GM12878 (cell line): Measurements from ENCODE around the gene CLSTN2. TPM values are rescaled to one million over a fixed set of nuclear protein-coding genes. Genes with fewer than 3 reads are reported as not detected.

Experiments used
- ATAC-seq: fragments of 200-7000 bp; cut with Tn5 transposase; 3 replicates; pipeline ENCODE4 v1.9.1; 2020; ENCODE audit warnings: mild to moderate bottlenecking, moderate library complexity
- BruUV-seq: library from RNA; stranded (reverse); fragments of 400-500 nt; replicated peaks from 2 replicates; lab custom pipeline; 2021; lab: Mats Ljungman, UMichigan
- CTCF ChIA-PET: fragments of 300-600 bp; sonication (Branson Sonifier 250); formaldehyde crosslinking; extraction: SDS; loops from one replicate; lab custom pipeline; 2021; ENCODE audit warnings: inconsistent platforms; lab: Yijun Ruan, JAX
- POLR2A ChIA-PET: fragments of 350-600 bp; formaldehyde crosslinking; extraction: SDS; loops from one replicate; lab custom pipeline; 2021; ENCODE audit warnings: inconsistent platforms; lab: Charles Lee
- RAD21 ChIA-PET: fragments of 300-600 bp; sonication (Branson Sonifier 250); formaldehyde crosslinking; loops from one replicate; lab custom pipeline; 2023; ENCODE audit warnings: antibody characterized with exemption; ENCODE audit not compliant: unreplicated experiment; lab: Charles Lee
- SMC1A ChIA-PET: fragments of 300-600 bp; sonication (Branson Sonifier 250); formaldehyde crosslinking; loops from one replicate; lab custom pipeline; 2023; ENCODE audit not compliant: unreplicated experiment, uncharacterized antibody; lab: Charles Lee
- DNase-seq: peaks from one replicate; pipeline ENCODE4 v3.0.0-alpha.2; 2011; ENCODE audit warnings: low read depth, low spot score
- FAIRE-seq: peaks from 3 replicates; lab custom pipeline; 2011; peaks lifted over from hg19 to GRCh38; lab: Jason Lieb, UNC
- H2AFZ ChIP-seq: 2 replicates; pipeline ENCODE4 v1.6.0; 2011; ENCODE audit warnings: low read depth, low read length, control low read depth; ENCODE audit not compliant: control insufficient read depth
- H3K27ac ChIP-seq: 2 replicates; pipeline ENCODE4 v1.5.1; 2011; ENCODE audit warnings: control low read depth; ENCODE audit not compliant: control insufficient read depth, insufficient read depth
- H3K27me3 ChIP-seq, 2 experiments: replicated peaks in 1 of 2; 2 replicates each; pipeline versions ENCODE4 v1.6.0 to v1.6.1; 2011; ENCODE audit warnings: low read length in 1 of 2; ENCODE audit not compliant: control insufficient read depth in 2 of 2, insufficient read depth in 2 of 2
- H3K36me3 ChIP-seq, 2 experiments: 2 replicates each; pipeline ENCODE4 v1.5.1; 2011; ENCODE audit warnings: low read length in 1 of 2; ENCODE audit not compliant: control insufficient read depth in 2 of 2, insufficient read depth in 2 of 2
- H3K4me1 ChIP-seq: 2 replicates; pipeline ENCODE4 v1.6.1; 2011; ENCODE audit warnings: mild to moderate bottlenecking, low read length, moderate library complexity, mixed read lengths; ENCODE audit not compliant: control insufficient read depth, insufficient read depth
- H3K4me2 ChIP-seq: 2 replicates; pipeline ENCODE4 v1.6.0; 2011; ENCODE audit warnings: control low read depth; ENCODE audit not compliant: control insufficient read depth, insufficient read depth
- H3K4me3 ChIP-seq: fragments of 200-600 bp; sonication (generic); 2 replicates; pipeline ENCODE4 v1.5.1; 2016
- H3K79me2 ChIP-seq: 2 replicates; pipeline ENCODE4 v1.6.0; 2011; ENCODE audit warnings: low read length; ENCODE audit not compliant: control insufficient read depth, insufficient read depth
- H3K9ac ChIP-seq: 2 replicates; pipeline ENCODE4 v1.8.0; 2011; ENCODE audit warnings: low read length, control low read depth, mixed read lengths; ENCODE audit not compliant: control insufficient read depth, insufficient read depth
- H3K9me3 ChIP-seq: replicated peaks from 3 replicates; pipeline ENCODE4 v1.5.1; 2011; ENCODE audit warnings: mild to moderate bottlenecking, low read length; ENCODE audit not compliant: control insufficient read depth, insufficient read depth
- H4K20me1 ChIP-seq: 2 replicates; pipeline ENCODE4 v1.6.0; 2011; ENCODE audit not compliant: control insufficient read depth, insufficient read depth
- CHD2 ChIP-seq: IDR thresholded peaks from 2 replicates; pipeline ENCODE4 v1.6.1; 2011; ENCODE audit warnings: low read depth, low read length, improper control_type of control experiment, borderline replicate concordance
- NFIC ChIP-seq: IDR thresholded peaks from 2 replicates; pipeline ENCODE4 v1.6.1; 2012; ENCODE audit warnings: low read depth, mild to moderate bottlenecking, inconsistent platforms, low read length, moderate library complexity
- PAX8 ChIP-seq: fragments of 450-650 bp; IDR thresholded peaks from 2 replicates; pipeline ENCODE4 v1.6.1; 2017; ENCODE audit warnings: mild to moderate bottlenecking, moderate library complexity
- PML ChIP-seq: IDR thresholded peaks from 2 replicates; pipeline ENCODE4 v1.6.1; 2012; ENCODE audit warnings: low read length, inconsistent platforms
- SPI1 ChIP-seq: IDR thresholded peaks from 2 replicates; pipeline ENCODE4 v1.6.1; 2011; ENCODE audit warnings: low read depth, mild to moderate bottlenecking, low read length, moderate library complexity, borderline replicate concordance; ENCODE audit not compliant: insufficient read depth
- ZNF24 ChIP-seq: fragments of 450-650 bp; IDR thresholded peaks from 2 replicates; pipeline ENCODE4 v1.6.1; 2017; ENCODE audit warnings: antibody characterized with exemption, mild to moderate bottlenecking
- ZZZ3 ChIP-seq: IDR thresholded peaks from 2 replicates; pipeline ENCODE4 v1.6.1; 2011; ENCODE audit warnings: low read depth; ENCODE audit not compliant: control insufficient read depth, insufficient read length
- WGBS: methylation state at CpG from one replicate; pipeline ENCODE4 v1.1.6; 2016; ENCODE audit warnings: low lambda C conversion rate; ENCODE audit not compliant: insufficient replicate concordance, insufficient coverage; ENCODE audit errors: missing lambda C conversion rate; 5-methylcytosine and 5-hydroxymethylcytosine counted together
- in situ Hi-C: fragments of 300-500 bp; cut with MboI; formaldehyde crosslinking; loops from 9 replicates; pipeline ENCODE4 v1.14.3; 2018; ENCODE audit warnings: mixed read lengths
- intact Hi-C: fragments of 100-400 bp; cut with micrococcal nuclease; formaldehyde crosslinking; loops from one replicate; pipeline ENCODE4 v1.14.2; 2022; ENCODE audit not compliant: unreplicated experiment
- polyA plus RNA-seq, 11 experiments: library from polyadenylated mRNA; depleted of rRNA in 4 of 11; unstranded in 6 of 11; stranded (reverse) in 5 of 11; fragments of >200 nt; fragmentation: Nextera tagmentation in 4 of 11; fragmentation: Illumina TruSeq in 1 of 11; extraction: Ambion mirVana in 4 of 11; extraction: Trizol in 1 of 11; gene quantifications; 1 replicate in 1 of 11; 2 replicates in 10 of 11; pipeline versions ENCODE4 v1.2.1 to v1.2.3, GENCODE V29; 2011 to 2016; ENCODE audit warnings: inconsistent platforms in 2 of 11, missing spikeins in 2 of 11, low read depth in 1 of 11
- total RNA-seq, 4 experiments: library from RNA; depleted of rRNA in 3 of 4; stranded (reverse); fragments of >200 nt in 3 of 4; fragmentation: Illumina TruSeq in 1 of 4; extraction: Trizol in 1 of 4; gene quantifications; 2 replicates each; pipeline versions ENCODE4 v1.2.1 to v1.2.3, GENCODE V29; 2013 to 2021
- TF ChIP-seq, protein P1 (sequence below): fragments of 450-650 bp; IDR thresholded peaks from 2 replicates; pipeline ENCODE4 v1.6.1; 2017; ENCODE audit warnings: mild to moderate bottlenecking, moderate library complexity
- TF ChIP-seq, protein P2 (sequence below): IDR thresholded peaks from 2 replicates; pipeline ENCODE4 v1.6.1; 2012; ENCODE audit warnings: mild to moderate bottlenecking, low read depth, low read length
- TF ChIP-seq, protein P3 (sequence below): fragments of 450-650 bp; conservative IDR thresholded peaks from 2 replicates; pipeline ENCODE4 v1.6.1; 2017; ENCODE audit warnings: mild to moderate bottlenecking, moderate library complexity

CLSTN2 gene
- total and polyA plus RNA-seq, 10 of the 15 experiments (the other 5 are each of a cell fraction or from before 2014, with no cell fraction given), result under 0.01 to 0.10 (median under 0.01) TPM; not detected in 5

DNA sequence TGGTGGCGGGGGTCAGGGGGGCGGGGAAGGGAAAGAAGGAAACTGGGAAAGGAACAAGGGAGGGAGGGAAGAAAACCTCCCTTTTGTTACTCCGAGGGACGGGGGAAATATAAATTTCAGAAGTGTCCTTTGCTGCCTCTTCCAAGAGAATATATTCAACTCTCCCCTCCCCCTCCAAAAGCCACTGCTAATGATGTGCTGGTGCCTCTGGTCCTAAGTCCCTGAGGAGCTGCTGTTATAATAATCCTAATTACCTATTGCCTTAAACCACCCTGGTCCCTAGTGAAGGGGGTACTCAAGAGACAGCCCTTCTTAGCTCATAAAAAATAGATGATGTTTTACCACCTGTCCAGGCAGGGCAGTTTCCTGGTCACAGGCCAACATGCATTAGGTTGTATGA, 624.6 kb downstream of the CLSTN2 start:
- no peak for ATAC-seq
- Histone ChIP-seq H3K4me2 (no peak overlapping the region), H3K9me3 (no peaks in the 10 kb centered on the region), H3K27me3 (no peaks in the 10 kb centered on the region; a peak in 1 of 4 replicates), H3K27ac (no peak overlapping the region), H3K9ac (no peak overlapping the region), H4K20me1 (no peaks in the 10 kb centered on the region), H2AFZ (no peak overlapping the region), H3K4me1 (no peaks in the 10 kb centered on the region), H3K4me3 (no peak overlapping the region), H3K79me2 (no peaks in the 10 kb centered on the region), H3K36me3 (no peaks in the 10 kb centered on the region)
- FAIRE-seq, result no peak
- RAD21 ChIA-PET, result no interaction called here
- WGBS, result no CpG with 5 or more reads among the region's 4 CpGs
- intact Hi-C loops, result loop anchor here (10.0 kb wide), 1 partner anchor 305 kb away; no protein-coding TSS in a partner anchor
- no peak for DNase-seq
- BruUV-seq, result no TSS peak
- CTCF ChIA-PET, result interaction anchor here (0.5 to 1.0 kb wide), 2 partner anchors 11 to 543 kb away, joined by 3 read pairs; no protein-coding TSS in a partner anchor
- POLR2A ChIA-PET, result no interaction called here
- TF ChIP-seq, protein P1, sequence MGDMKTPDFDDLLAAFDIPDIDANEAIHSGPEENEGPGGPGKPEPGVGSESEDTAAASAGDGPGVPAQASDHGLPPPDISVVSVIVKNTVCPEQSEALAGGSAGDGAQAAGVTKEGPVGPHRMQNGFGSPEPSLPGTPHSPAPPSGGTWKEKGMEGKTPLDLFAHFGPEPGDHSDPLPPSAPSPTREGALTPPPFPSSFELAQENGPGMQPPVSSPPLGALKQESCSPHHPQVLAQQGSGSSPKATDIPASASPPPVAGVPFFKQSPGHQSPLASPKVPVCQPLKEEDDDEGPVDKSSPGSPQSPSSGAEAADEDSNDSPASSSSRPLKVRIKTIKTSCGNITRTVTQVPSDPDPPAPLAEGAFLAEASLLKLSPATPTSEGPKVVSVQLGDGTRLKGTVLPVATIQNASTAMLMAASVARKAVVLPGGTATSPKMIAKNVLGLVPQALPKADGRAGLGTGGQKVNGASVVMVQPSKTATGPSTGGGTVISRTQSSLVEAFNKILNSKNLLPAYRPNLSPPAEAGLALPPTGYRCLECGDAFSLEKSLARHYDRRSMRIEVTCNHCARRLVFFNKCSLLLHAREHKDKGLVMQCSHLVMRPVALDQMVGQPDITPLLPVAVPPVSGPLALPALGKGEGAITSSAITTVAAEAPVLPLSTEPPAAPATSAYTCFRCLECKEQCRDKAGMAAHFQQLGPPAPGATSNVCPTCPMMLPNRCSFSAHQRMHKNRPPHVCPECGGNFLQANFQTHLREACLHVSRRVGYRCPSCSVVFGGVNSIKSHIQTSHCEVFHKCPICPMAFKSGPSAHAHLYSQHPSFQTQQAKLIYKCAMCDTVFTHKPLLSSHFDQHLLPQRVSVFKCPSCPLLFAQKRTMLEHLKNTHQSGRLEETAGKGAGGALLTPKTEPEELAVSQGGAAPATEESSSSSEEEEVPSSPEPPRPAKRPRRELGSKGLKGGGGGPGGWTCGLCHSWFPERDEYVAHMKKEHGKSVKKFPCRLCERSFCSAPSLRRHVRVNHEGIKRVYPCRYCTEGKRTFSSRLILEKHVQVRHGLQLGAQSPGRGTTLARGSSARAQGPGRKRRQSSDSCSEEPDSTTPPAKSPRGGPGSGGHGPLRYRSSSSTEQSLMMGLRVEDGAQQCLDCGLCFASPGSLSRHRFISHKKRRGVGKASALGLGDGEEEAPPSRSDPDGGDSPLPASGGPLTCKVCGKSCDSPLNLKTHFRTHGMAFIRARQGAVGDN, result no peak
- TF ChIP-seq ZZZ3 (no peak), ZNF24 (no peak), CHD2 (no peak), NFIC (no peak), PML (no peak), PAX8 (no peak), SPI1 (no peak)
- TF ChIP-seq, protein P2, sequence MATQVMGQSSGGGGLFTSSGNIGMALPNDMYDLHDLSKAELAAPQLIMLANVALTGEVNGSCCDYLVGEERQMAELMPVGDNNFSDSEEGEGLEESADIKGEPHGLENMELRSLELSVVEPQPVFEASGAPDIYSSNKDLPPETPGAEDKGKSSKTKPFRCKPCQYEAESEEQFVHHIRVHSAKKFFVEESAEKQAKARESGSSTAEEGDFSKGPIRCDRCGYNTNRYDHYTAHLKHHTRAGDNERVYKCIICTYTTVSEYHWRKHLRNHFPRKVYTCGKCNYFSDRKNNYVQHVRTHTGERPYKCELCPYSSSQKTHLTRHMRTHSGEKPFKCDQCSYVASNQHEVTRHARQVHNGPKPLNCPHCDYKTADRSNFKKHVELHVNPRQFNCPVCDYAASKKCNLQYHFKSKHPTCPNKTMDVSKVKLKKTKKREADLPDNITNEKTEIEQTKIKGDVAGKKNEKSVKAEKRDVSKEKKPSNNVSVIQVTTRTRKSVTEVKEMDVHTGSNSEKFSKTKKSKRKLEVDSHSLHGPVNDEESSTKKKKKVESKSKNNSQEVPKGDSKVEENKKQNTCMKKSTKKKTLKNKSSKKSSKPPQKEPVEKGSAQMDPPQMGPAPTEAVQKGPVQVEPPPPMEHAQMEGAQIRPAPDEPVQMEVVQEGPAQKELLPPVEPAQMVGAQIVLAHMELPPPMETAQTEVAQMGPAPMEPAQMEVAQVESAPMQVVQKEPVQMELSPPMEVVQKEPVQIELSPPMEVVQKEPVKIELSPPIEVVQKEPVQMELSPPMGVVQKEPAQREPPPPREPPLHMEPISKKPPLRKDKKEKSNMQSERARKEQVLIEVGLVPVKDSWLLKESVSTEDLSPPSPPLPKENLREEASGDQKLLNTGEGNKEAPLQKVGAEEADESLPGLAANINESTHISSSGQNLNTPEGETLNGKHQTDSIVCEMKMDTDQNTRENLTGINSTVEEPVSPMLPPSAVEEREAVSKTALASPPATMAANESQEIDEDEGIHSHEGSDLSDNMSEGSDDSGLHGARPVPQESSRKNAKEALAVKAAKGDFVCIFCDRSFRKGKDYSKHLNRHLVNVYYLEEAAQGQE, result no peak
- TF ChIP-seq, protein P3, sequence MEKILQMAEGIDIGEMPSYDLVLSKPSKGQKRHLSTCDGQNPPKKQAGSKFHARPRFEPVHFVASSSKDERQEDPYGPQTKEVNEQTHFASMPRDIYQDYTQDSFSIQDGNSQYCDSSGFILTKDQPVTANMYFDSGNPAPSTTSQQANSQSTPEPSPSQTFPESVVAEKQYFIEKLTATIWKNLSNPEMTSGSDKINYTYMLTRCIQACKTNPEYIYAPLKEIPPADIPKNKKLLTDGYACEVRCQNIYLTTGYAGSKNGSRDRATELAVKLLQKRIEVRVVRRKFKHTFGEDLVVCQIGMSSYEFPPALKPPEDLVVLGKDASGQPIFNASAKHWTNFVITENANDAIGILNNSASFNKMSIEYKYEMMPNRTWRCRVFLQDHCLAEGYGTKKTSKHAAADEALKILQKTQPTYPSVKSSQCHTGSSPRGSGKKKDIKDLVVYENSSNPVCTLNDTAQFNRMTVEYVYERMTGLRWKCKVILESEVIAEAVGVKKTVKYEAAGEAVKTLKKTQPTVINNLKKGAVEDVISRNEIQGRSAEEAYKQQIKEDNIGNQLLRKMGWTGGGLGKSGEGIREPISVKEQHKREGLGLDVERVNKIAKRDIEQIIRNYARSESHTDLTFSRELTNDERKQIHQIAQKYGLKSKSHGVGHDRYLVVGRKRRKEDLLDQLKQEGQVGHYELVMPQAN, result no peak
- in situ Hi-C loops, result no loop called here
- SMC1A ChIA-PET, result no interaction called here
